ENCODE data around the gene HMCN1.
"Not testable (repeated sequence)": the region's sequence is repeated elsewhere in the genome, so short reads cannot be mapped to it uniquely, and the experiment has no call there.

The HMCN1 gene

DNA sequence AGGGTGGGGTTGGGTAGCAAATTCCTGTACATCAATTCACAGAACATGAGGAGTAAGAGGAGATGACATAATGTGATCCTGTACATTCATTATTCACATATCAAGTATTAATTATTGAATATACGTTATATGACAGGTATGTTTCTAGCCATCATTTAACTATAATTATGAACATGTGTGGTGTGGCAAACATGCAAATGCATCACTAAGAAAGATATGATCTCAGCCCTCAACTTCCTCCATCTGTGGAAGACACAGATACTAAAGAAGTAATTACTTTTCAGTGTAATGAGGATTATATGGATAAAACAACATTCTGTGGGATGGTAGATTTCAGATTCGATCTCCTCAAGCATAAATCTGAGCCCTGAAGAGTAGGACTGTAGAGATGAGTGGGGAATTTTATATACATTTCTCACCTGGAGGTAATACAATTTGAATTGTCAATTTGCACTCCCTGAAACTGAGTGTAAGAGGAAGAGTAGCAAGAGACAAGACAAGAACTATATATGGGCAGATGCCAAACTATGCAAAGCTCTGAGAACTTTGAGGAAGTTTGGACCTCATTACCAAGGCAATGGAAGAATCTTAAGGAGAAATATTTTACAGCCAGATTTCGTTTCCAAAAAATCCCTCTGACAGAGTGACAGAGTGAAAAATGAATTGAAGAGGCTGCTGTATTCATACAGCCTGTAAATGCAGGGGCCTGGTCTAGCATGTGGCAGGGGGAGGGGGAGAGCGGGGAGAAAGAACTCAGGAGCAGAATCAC lies 365.3 kb downstream of the HMCN1 start:
- DNase-seq: no peak

DNA sequence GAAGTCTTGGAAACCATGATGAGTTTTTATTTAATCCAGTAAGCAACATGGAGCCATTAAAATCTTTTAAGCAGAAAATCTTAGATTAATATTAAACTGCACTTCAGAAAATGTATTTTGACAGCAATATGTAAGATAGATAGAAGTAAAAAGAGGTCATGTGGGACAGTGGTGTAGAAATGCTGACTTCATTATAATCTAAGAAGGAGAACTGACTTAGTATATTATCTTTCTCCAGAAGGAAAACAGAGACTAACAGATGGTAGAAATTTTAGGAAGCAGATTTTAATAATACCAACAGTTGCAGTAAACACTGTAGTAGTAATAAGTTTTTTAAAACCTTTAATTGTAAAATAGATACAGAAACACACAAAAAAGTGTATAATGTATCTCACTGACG lies 367.9 kb downstream of the HMCN1 start:
- DNase-seq: no peak

DNA sequence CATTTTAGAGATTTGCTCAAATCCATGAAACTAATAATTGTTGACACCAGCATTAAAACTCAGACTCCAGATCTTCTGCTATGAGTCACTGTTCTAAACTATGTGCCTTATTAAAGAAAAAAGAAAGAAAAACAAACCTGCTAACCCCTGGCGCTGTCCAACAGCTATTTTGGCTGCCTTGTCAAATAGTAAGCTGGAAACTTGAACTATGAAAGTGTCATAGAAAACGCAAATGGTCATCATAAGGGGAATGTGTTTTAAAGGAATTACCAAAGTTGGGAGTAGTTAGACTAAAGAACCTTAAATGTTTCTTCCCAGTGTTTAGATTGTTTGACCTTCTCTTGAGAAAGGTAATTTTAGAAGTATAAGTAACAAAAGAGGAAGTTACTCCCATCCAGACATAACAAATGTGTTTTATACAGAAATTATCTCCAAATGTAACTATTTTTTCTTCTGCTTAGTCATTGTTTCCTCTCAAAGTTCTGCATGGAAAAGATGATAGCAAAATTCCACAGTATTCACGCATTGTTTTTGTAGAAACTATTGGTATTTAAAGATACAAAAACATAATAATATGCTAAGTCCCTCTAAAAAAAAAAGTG lies 368.5 kb downstream of the HMCN1 start:
- DNase-seq: no peak

DNA sequence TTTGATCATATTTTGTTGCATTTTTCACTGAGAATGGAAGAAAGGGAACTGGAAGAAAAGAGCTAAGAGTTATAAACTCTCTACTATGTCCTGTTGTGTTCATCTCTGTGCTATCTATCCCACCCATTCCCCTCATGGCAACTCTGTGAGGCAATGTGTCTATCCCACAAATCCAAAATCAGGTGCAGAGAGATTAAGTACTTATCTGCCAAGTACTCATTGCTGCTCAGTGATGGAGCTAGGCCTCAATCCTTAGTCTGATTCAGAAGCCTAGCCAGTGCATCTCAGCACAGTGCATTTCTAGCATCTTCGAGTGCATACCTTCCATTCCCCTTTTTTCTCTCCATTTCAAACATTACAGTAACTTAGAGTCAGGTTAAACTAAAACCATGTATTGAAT lies 370.3 kb downstream of the HMCN1 start:
- no peak for DNase-seq

DNA sequence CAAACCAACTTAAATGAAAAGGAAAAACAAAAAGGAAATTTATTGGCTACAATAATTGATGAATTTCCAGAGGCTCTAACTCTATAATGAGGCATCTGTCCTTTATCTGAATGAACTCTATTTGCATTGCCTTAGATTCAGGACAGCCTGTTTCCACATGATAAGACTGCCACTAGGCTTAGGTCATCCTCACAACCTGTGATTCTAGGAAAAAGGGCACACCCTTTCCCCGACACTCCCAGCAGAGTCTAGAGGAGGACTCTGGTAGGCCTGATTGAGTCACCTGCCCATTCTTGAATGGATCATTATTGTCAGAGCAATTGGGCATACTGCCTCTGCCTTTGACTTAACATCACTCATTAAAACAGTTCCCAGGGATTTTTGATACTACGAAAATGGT lies 378.1 kb downstream of the HMCN1 start:
- DNase-seq: no peak

DNA sequence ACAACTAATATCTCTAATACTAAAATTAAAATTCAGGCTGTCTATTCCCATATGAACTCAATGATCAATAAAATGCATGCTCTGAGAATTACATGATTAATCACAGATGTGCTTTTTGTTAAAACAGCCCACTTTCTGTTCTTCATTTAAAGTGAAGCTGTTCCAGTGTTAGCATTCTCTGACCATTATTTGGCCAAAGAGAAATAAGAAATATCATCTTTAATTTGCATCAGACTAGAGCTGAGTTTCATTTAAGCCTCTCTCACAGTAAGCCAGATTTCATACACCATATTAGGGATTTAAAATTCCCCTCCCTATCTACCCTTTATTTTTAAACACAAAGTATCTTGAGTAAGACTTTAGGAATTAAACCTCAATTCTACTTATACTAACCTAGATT lies 379.3 kb downstream of the HMCN1 start:
- no peak for DNase-seq

DNA sequence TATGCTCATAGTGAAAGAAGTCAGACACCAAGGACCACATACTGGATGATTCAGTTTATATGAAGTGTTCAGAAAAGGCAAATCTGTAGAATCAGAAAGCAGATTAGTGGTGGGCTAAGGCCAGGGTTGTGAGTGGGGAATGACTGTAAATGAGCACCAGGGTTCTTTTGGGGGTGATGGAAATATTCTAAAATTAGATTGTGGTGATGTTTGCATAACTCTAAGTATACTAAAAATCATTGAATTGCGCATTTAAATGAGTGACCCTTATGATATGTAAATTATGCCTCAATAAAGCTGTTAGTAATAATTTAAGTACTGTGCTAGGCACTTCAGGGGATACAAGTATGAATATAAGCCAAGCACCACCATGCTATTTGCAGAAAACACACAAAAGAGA lies 384.5 kb downstream of the HMCN1 start:
- DNase-seq: no peak

DNA sequence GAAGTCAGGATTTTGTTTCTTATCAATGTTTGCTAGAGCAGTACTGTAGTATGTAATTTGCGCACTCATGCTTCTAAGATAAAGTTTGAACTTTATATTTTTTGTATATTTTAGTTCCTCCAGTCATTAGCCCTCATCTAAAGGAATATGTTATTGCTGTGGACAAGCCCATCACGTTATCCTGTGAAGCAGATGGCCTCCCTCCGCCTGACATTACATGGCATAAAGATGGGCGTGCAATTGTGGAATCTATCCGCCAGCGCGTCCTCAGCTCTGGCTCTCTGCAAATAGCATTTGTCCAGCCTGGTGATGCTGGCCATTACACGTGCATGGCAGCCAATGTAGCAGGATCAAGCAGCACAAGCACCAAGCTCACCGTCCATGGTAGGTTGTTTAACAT lies 388.6 kb downstream of the HMCN1 start:
- no peak for DNase-seq

DNA sequence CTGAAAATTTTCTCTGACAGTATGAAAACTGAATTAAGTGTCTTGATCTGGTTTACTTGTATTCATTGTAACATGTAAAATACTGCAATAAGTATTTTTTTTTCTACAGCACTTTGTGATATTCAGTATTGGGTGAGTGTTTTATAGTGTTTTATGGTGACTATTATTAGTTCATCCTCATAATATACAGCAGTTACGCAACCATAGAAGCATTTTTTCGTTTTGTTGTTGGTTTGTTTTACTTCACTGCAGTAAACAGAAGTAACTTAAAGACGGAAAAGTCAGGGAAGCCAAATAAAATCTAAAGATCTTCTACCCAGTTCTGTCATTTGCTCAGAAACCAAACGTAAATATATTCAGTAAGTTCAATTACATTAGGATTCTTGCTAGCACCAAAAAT lies 390.8 kb downstream of the HMCN1 start:
- no peak for DNase-seq

DNA sequence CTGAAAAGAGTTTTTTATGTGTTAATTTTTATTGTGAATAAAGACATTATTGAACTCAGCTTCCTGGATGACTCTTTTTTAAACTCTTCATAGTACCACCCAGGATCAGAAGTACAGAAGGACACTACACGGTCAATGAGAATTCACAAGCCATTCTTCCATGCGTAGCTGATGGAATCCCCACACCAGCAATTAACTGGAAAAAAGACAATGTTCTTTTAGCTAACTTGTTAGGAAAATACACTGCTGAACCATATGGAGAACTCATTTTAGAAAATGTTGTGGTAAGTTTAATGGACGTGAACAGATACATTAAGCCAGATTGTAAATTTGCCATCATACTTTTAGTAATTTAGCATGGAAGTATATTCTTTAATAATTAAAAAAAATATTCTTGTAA lies 391.3 kb downstream of the HMCN1 start:
- DNase-seq: no peak

DNA sequence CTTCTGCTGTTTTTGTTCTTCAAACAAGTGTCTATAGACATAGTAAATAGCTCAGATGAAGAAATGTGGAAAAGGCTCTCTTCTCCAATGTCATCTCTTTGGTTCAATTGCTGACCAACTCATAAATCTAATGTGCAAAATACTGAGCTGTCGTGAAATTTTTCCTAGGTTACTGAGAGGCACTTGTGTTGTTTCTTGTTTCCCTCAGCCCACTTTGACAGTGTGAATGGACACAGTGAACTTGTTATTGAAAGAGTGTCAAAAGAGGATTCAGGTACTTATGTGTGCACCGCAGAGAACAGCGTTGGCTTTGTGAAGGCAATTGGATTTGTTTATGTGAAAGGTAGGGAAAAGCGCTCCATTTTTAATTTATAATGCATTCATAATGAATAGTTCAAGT lies 395.6 kb downstream of the HMCN1 start:
- DNase-seq: no peak

DNA sequence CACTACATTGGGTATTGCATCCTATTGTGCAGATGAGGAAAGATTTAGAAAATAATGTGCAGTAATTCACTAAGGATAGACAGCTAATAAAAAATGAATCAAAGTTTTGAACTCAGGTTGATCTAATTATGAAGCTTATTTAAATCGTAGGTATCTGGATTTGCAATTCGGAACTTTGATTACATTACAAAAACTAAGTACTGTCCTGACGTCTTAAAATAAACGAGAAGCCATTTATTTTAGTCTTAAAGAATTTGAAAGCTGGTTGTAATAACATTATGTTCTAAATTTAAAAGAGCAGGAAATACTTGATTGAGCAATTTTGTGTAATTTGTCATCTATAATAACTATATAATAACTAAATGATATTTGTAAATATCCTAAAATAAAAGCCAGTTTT lies 404.9 kb downstream of the HMCN1 start:
- no peak for DNase-seq

DNA sequence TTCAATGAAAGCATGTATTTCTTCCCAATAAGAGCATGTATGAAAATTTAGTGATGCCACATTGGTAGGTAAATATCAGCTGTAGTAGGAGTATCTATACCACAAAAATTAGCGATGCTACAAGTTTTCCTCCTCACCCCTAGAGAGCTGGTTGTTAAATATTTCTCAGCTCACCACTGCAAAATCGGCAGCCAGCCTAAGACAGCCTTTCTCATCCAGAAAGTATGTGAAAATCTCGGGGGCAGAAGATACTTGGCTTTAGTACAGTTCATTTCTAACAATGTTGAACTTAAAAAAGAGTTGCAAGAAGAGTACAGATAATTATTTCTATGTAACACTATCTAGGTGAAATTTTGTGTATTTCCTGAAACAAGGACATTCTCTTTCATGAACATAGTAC lies 405.5 kb downstream of the HMCN1 start:
- DNase-seq: no peak

DNA sequence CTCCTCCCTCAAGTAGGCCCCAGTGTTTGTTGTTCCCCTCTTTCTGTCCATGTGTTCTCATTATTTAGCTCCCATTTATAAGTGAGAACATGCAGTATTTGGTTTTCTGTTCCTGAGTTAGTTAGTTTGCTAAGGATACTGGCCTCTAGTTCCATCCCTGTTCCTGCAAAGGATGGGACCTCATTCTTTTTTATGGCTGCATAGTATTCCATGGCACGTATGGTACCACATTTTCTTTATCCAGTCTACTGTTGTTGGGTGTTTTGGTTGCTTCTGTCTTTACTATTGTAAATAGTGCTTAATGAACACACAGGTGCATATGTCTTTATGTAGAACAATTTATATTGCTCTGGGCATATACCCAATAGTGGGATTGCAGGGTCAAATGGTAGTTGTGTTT lies 408.0 kb downstream of the HMCN1 start:
- no peak for DNase-seq

DNA sequence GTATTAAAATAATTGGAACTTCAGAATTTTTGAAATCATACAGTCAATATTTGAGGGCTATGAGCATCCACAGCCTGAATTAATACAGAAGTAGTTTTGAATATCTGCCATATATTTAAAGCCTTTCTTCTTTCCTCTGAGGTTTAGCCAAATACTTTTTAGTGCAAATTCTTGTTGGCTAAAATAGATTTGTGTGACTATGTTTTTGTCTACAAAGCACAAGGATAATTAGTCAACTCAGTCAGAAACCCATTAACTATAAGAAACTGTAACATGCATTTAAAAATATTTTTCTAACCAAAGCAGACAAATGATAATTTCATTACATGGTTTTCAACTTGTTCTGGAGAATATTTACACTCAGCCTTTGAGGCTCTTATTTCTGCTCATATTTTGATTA lies 408.7 kb downstream of the HMCN1 start:
- no peak for DNase-seq

DNA sequence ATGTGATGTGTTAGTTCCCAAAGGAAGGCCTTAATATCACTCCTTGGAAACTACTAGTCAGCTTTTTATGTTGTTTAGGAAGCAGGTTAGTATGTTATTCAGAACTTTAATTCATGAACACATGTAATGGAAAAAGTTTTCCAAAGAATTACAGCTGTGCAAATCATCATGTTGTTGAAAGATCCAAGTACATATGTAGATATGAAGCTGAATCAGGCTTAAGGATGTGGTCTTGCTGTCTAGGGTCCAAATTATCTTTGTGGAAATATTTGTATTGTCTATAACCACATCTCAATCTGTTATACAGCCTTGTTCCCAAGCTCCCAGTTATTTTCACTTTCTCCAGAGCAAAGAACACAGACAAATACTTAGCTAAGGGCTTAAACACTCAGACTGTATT lies 409.3 kb downstream of the HMCN1 start:
- no peak for DNase-seq

DNA sequence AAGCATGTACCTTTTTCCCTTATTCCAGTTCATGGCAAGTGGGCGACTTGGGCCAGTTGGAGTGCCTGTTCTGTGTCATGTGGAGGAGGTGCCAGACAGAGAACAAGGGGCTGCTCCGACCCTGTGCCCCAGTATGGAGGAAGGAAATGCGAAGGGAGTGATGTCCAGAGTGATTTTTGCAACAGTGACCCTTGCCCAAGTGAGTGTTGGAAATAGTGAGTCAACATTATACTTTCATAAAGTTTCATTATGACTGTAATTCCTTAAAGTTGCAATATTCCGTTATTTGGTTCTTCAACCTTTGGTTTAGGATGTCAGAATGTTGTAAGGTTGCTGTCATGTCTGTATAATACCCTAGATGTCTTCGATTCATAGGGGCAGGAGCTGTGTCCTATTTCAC lies 410.3 kb downstream of the HMCN1 start:
- DNase-seq: no peak

DNA sequence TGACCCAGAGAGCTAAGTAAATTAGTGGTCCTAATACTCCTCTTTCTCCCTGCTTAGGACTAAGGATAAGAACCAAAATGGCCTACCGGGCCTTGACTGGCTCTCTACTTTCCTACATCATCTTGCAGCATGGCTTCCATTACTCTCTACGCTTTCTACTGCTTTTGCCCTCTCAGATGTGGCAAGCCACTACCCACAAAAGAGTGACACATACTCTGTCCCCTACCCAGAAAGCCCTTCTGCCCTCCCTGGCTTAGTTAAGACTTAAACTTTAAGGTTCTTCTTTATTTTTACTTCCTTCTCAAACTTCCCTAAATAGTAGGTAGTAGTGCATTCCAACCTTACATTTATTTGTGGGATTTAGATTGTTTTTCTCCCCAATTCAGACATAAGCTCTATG lies 412.8 kb downstream of the HMCN1 start:
- no peak for DNase-seq

DNA sequence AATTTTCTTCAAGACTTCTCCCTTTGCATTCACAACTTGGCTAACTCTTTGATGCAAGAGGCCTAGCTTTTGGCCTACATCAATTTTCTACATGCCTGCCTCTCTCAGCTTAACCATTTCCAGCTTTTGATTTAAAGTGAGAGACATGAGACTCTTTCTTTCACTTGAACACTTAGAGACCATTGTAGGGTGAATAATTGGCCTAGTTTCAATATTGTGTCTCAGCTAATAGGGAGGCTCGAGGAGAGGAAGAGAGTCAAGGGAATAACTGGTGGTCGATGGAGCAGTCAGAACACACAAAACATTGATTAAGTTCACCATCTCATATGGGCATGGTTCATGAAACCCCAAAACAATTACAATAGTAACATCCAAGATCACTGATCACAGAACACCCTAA lies 415.4 kb downstream of the HMCN1 start:
- DNase-seq: no peak

DNA sequence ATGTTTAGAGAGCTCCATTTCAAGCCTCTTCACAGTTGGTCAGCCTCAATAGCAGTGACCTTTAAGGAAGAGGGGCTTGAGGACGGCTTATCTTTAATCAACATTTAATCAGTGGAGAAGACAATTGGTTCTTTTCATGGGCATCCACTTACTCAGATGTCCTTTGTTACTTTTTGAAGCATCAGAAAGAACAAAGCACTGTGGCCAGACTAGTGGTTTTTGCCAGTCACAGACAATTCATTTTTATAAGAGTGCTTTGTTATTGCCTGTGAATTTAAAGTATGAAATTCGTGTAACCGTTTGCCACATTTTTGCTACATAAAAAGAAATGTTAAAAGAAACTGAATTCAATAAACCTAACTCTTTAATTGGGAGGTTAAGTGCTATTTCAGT lies 418.0 kb downstream of the HMCN1 start:
- no peak for DNase-seq

DNA sequence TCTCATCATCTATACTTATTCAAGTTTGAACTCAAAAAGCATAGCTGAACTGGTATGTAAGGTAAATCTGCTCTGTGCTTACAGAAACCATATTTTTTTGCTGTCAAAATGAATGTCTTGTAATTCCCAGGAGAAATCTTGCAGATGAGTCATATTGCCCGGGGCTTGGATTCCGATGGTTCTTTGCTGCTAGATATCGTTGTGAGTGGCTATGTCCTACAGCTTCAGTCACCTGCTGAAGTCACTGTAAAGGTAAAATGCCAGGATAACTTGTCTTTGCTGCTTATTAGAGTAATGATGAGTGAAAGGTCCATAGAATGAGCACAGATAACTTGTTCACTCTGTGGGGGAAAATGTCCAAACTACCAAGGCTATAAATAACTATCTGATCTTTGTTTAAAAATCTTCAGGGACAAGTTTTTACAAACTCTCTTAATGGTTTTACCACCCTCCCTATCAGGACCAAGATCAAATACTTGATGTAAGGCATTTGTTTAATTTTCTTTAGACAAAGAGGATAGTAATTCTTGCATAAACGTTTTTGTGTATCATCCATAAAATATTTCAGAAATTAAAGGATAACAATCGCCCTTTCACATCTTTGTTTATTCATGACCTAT lies 418.5 kb downstream of the HMCN1 start:
- DNase-seq: no peak

DNA sequence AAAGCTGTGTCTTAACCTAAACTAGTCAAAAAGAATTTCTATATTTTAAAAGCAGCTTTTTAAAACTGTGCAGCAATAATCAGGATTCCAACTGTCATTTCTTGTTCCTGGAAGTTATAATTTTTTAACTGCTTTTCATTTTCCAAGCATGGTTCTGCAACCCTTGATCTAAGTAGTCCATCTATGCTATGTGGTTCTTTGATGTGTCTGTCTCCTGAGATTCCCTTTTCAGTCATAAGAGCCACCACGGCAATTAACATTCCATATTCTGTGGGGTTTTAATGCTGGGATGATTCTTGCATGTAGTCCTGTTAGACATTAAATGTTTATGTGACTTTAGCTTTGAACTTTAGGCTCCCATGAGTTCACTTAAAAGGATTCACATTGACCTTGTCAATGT lies 420.5 kb downstream of the HMCN1 start:
- no peak for DNase-seq

DNA sequence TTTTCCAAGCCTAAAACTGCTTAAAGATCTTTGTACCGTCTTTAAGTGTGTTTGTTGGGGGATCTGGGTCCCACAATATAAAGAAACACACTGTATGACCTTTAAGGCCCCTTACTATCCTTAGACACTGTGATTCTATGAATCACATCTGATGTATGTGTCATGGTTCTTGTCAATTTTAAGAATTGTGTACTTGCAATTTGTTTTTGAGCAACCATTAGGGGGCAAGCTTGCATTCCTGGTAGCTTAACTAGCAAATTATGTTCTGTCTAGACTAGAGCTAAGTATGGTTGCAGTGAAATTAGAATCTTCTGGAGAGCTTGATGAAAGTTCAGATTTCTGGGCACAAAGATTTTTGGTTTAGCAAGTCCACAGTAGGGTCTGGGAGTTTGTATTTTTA lies 421.4 kb downstream of the HMCN1 start:
- DNase-seq: peak in 1 of 2 experiments; percentile 41

DNA sequence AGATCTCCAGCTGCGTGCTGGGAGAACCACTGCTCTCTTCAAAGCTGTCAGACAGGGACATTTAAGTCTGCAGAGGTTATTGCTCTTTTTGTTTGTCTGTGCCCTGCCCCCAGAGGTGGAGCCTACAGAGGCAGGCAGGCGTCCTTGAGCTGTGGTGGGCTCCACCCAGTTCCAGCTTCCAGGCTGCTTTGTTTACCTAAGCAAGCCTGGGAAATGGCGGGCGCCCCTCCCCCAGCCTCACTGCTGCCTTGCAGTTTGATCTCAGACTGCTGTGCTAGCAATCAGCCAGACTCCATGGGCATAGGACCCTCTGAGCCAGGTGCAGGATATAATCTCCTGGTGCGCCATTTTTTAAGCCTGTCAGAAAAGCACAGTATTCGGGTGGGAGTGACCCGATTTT lies 428.7 kb downstream of the HMCN1 start:
- not testable (repeated sequence) for DNase-seq

DNA sequence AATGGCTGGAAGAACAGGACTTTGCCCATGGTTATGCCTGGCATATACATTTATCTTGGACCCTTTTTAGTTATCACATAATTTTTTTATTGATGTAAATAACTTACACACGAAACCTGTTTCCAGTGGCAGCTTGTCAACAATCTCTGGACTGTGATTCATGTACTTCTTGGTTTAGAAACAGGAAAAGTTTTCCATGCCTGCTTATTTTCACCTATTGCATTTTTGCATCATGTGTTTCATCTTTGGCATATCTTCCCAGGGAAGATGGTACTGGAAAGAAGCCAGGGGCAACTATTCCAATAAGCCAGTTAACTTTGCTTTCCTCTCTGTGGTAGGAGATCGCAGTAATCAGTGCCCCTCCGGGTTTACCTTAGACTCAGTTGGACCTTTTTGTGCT lies 430.6 kb downstream of the HMCN1 start:
- DNase-seq: no peak

Data from NCI-H2081 (cell line).